ACHN (cell line): ENCODE measurements around the gene LSM2.

ENCODE experiments used
- DNase-seq: peaks from one replicate; pipeline ENCODE4 v3.0.0-alpha.2; 2015
- in situ Hi-C: cut with HindIII; loops from 2 replicates; pipeline ENCODE4 v1.10.0; 2017; ENCODE audit warnings: low sequenced_read_pairs, low pct_ligation_motif_present, low pct_unique_long_range_greater_than_20kb

LSM2 gene

DNA sequence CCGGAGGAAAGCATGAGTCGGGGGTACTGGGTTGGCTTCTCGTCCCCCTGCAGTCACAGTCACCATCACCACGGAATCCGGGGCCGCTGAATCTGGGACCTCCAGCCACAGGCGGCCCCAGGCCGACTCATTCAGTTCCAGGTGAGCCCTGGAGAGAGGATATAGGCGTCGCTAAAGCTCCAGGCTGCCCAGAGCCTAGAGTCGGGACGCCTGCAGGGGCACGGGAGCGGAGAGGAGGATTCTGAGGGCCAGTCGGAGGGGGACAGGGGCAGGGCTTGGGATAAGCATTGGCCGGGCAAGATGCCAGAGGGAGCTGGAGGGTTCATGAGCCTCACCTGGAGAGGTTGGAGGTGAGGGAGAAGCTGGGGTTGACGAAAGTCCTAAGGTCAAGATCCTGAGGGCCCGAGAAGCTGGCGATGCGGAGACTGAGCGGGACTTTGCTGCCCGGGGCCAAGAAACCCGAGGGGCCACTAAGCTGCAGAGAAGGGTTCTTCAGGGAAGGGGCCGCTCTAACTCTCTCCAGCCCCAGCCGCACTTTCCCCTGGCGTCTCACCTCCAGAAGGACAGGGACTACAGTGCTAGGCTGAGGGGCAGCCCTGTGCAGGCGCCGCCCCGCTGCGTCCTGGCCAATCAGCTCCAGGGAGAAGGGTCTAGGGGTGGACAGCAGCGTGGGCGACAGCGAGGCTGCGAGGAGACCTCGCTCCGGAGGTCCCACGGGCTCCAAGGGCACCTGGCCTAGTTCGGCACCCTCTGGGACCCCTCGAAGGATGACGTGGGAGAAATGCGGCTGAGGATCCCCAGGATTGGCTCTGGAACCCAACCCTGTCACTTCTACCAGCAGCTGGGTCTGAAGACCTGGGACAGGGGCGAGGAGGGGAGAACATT, 40.6 kb downstream of the LSM2 start:
- in situ Hi-C loops: no loop called here
- DNase-seq: no peak

DNA sequence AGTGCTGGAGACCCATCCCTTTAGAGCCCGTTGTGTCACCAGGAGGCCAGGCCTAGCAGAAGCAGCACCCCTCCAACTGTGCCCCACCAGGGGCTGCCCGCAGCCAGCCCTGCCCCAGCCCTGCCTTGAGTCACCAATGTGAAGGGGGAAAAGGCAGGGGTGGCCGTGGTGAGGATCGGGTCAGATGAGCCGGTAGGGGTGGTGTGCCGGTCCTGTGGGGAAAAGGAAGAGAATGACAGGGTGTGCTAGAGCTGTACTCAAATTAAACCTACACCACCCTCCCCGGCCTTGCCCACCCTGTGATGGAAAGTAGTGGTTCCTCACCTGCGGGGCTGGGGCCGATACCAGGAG, 41.2 kb downstream of the LSM2 start:
- no peak for DNase-seq
- in situ Hi-C loops: no loop called here

DNA sequence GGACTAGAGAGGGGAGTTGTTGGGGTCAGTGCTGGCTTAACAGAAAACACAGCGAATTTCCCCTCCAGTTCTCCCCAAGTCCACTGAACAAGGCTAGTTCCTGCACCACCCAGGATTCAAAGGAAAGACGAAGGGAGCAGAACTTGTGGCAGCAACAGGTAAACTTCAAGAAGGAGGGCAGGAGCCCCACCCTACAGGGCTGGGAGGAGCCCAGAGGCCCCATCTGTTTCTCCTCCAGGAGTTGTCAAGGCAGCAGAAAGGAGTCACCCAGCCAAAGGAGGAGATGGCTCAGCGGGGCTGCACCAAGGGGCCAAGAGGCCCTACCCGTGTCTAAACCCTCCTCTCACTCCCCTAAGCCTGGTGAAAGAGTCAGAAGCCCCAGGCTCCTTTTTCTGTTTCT, 42.6 kb downstream of the LSM2 start:
- DNase-seq: no peak
- in situ Hi-C loops: no loop called here

DNA sequence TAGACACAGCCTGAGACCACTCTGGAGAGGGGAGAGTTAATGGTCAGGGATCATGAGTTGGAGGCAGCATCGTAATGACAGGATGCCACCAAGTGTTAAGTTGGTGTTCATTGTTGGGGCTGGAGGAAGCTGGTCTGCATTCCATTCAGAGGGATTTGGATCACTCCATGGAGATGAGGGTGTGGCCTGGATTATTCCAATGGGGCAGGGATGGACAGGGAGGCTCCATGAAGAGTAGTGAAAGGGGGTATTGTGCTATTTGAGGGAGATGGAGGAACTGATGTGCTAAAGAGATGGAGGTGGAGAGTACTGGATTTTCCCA, 43.2 kb downstream of the LSM2 start:
- no peak for DNase-seq
- in situ Hi-C loops: no loop called here

DNA sequence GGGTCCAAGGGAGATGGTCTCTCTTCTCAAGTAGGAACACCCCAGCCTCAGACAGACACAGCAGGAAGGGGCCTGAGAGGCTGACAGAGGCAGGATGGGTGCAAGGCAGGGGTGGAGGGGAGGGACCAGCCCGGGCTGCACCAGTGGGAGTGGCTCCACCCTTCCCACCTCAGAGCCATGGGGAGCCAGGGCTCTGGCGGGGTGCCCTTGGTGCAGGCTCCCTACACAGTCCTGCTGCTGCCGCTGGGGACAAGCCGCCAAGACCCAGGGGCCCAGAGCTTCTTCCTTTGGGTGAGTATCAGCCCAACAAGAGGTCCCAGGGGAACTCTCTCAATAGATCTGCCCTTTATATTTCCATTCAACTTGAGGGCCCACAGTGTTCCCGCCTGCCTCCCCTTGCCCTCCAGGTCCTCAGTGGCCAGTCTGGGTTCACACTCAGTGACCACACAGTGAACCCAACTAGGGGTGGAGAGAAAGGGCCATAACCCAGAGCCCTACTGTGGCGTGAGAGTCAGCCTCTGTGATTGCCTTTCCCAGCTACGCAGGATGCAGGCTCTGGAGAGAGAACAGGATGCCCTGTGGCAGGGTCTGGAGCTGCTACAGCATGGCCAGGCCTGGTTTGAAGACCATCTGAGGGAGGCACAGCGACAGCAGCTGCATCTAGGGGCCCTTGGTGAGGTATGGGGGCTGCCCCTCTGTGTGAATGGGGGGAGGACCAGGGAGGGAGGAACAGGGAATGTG, 43.7 kb downstream of the LSM2 start:
- DNase-seq: no peak
- in situ Hi-C loops: no loop called here

DNA sequence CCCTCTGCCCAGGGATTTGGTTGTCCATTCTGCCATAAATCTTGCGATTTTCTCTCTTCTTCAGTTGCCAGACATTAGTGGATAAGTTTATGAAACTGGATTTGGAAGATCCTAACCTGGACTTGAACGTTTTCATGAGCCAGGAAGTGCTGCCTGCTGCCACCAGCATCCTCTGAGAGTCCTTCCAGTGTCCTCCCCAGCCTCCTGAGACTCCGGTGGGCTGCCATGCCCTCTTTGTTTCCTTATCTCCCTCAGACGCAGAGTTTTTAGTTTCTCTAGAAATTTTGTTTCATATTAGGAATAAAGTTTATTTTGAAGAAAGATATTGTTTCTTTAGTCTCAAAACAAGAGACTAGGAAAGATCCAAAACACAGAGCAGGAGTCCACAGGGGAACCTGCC, 44.4 kb downstream of the LSM2 start, which contains the start of gene SAPCD1:
SAPCD1 (plus strand) TSS at position 301 of the 400 bp plus-strand sequence. CDS start 399 bp downstream, outside the sequence.
- in situ Hi-C loops: no loop called here
- DNase-seq: no peak

DNA sequence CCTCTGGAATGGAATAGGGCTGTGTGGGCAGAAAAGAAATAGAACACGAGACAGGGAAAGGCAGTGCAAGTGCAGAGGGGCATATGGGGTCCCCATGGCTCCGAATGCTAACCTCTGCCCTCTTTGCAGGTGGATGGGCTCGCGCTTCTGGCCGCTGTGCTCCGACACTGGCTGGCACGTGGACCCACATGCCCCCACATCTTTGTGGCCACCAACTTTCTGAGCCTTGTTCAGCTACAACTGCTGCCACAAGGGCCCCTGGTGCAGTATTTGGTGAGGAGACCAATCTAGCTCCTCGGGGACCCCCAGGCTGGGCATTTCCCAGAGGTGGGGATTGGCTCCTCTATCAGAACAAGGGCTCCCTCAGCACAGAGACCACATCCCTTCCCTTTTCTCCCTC, 45.4 kb downstream of the LSM2 start:
- no peak for DNase-seq
- in situ Hi-C loops: no loop called here

DNA sequence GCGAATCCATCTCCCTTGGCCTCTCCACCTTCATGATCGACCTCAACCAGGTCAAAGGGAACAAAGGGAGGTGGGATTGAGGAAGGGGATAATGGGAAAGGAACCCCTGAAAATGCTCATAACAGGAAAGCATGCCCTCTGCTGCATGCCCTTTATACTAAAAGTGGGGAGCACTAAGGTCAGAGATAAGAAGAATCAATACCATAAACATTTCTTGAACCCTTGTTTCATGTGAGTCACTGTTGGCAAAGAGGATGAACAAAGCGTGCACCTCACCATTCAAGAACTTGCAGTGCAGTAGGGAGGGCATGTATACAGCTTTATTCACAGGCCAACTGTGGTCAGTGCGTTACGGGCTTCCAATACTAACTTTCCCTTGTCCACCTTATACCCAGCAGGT, 46.0 kb downstream of the LSM2 start:
- in situ Hi-C loops: no loop called here
- DNase-seq: no peak

DNA sequence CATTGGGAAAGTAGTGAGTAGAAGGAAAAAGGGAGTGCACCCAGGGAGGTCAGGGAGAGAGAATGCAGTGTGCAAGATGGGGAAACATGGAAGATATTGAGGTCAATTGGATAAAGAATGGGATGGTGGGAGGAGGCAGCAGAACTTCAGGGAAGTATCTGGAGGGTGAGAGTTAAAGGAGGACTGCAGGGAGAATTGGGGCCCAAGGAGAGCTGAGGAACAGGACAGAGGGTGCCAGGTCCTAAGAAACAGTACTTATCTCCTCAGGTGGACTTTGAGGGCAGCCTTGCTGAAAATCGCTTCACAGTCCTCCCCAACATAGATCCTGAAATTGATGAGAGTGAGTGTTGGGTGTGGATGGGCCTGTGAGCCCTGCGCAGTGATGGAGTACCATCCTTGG, 48.5 kb downstream of the LSM2 start:
- DNase-seq: no peak
- in situ Hi-C loops: no loop called here

DNA sequence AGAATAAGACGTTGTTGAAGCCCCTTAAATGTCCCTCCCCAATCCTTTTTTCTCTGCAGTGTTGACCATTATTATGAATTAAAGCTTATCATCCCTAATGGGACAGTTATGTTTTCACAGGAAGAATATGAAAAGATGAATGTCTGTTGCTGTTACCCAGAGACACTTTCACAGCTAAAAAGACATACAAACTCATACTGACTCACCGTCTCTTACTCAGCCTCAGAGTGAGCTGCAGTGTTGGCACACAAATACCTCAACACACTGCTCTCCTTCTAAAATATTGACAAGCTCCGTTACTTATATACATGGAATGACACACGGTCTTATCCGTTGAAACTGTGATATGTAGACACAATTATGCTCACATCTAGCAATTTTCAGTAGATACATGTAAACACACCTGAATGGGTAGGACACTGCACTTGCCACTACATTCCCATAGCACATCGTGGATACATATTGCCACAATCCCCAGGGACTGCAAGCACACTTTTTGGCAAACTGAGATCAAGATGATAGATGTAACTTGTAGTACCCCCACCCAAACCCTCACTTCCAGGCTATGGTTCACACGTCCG, 53.9 kb downstream of the LSM2 start:
- in situ Hi-C loops: no loop called here
- peak; percentile 57 for DNase-seq

DNA sequence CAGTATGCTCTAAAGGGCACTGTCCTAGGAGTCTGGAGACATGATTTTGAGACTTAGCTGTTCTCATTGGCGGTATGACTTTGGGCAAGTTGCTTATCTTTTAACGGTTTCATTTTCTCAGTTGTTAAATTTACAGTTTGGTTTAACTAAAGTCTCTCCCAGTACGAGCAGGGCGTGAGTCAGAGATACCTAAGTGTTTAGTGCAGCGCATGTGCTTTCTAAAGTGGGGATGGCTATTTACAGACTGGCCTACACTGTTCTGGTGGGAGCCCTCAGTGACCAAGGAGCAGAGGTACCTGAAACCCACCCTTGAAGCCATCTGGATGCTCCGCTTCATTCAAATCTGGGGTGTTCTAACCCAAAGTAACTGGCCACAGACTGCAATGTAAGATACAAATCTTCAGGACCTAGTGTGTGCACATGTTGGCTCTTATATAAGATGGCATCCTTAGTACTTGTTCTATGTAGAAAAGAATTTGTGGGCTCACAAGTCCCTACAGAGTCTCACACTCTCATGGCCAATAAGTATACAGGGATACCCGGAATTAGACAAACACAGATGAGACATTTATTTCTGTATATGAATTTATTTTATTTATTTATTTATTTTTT, 56.2 kb downstream of the LSM2 start:
- DNase-seq: peak; percentile 40
- in situ Hi-C loops: no loop called here

DNA sequence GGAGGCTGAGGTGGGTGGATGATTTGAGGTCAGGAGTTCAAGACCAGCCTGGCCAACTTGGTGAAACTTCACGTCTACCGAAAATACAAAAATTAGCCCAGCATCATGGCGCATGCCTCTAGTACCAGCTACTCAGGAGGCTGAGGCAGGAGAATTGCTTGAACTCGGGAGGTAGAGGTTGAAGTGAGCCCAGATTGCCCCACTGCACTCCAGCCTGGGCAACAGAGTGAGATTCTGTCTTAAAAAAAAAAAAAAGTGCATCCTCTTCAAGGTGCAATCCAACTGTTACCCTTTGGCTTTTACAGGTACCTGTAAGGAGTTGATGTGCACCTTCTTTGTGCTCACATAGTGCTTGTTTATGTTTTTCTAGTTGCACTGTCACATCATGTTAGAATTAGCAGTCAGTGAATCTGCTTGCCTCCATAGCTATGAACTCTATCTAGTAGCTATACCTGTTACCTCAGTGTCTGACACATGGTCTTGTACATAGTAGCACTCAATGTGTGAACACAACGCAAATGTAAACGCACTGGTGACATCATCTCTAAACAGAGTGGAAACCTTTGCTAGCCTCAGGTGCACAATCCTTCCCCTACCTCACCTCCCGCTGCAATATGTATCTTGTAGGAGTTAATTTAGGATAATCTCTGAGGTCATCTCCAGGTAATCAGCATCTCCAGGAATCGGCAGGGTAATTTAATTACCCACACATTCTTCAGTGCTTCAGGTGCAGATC, 57.3 kb downstream of the LSM2 start:
- no peak for DNase-seq
- in situ Hi-C loops: no loop called here
